22Rv1 (cell line): Measurements from ENCODE around the gene DCC.
A peak's percentile ranks its signal among the peaks of the same experiment; 100 is the strongest.

Experiments
- CTCF ChIP-seq: fragments of 450-650 bp; IDR thresholded peaks from 2 replicates; pipeline ENCODE4 v1.5.1; 2017; ENCODE audit warnings: mild to moderate bottlenecking
- ZFX ChIP-seq: fragments of 450-650 bp; IDR thresholded peaks from 2 replicates; pipeline ENCODE4 v1.6.1; 2017; ENCODE audit warnings: antibody characterized with exemption, borderline replicate concordance

GRCh38 chr18:52903857-52904256, 563.9 kb downstream of the DCC start:
- TF ChIP-seq CTCF (peak; percentile 88), ZFX (no peak)
